Frontal cortex (tissue), 4 donors: Measurements from ENCODE around the gene NOL7. TPM values are rescaled to one million over a fixed set of nuclear protein-coding genes. Genes with fewer than 3 reads are reported as not detected.

ENCODE experiments used
- DNase-seq, 2 donors: peaks; one replicate each; pipeline ENCODE4 v3.0.0; 2012; ENCODE audit warnings: low spot score in 2 of 2
- FAIRE-seq: peaks from 2 replicates; lab custom pipeline; 2012; peaks lifted over from hg19 to GRCh38; lab: Jason Lieb, UNC
- total RNA-seq: library from RNA; depleted of rRNA; stranded (reverse); fragments of >200 nt; gene quantifications from one replicate; pipeline ENCODE4 v1.2.3, GENCODE V29; 2014
- donor health status: control.
- donor health status: control.
- donor health status: control.

NOL7 gene
- total RNA-seq = 46.5 TPM

GRCh38 chr6:13614926-13615791, at the start of gene NOL7:
NOL7 (plus strand) TSS chr6:13615335; CDS start chr6:13615359, 24 bp downstream.
- DNase-seq (peak; percentile 93 to 94), FAIRE-seq (no peak)

- DNase-seq = no peak
- no peak for FAIRE-seq
Measured at GRCh38 chr6:13565921-13566320, 49.2 kb upstream of the NOL7 start.

GRCh38 chr6:13566500-13566899, 48.6 kb upstream of the NOL7 start:
- no peak for FAIRE-seq
- no peak for DNase-seq

GRCh38 chr6:13568970-13569369, 46.2 kb upstream of the NOL7 start:
- no peak for FAIRE-seq
- no peak for DNase-seq

- DNase-seq = no peak
- no peak for FAIRE-seq
Measured at GRCh38 chr6:13572240-13572639, 42.9 kb upstream of the NOL7 start.

- FAIRE-seq (no peak), DNase-seq (no peak)
Measured at GRCh38 chr6:13572951-13573654, 42.0 kb upstream of the NOL7 start.

GRCh38 chr6:13573669-13574110, 41.4 kb upstream of the NOL7 start:
- peak; percentile 28 to 38 for DNase-seq
- no peak for FAIRE-seq

GRCh38 chr6:13574149-13574570, 41.0 kb upstream of the NOL7 start:
- peak; percentile 92 for DNase-seq
- no peak for FAIRE-seq

GRCh38 chr6:13574571-13575376, 40.4 kb upstream of the NOL7 start, which contains the start of gene SIRT5:
SIRT5 (plus strand) TSS chr6:13574601; CDS start chr6:13584111, 9,510 bp downstream.
- FAIRE-seq (no peak), DNase-seq (peak; percentile 69 to 71)

GRCh38 chr6:13575377-13575775, 39.8 kb upstream of the NOL7 start:
- DNase-seq (no peak), FAIRE-seq (no peak)

GRCh38 chr6:13576017-13576416, 39.1 kb upstream of the NOL7 start:
- FAIRE-seq (no peak), DNase-seq (no peak)

- DNase-seq (no peak), FAIRE-seq (no peak)
Measured at GRCh38 chr6:13577926-13578325, 37.2 kb upstream of the NOL7 start.

- DNase-seq (no peak), FAIRE-seq (no peak)
Measured at GRCh38 chr6:13579911-13580310, 35.2 kb upstream of the NOL7 start.

GRCh38 chr6:13581700-13582229, 33.4 kb upstream of the NOL7 start:
- FAIRE-seq (no peak), DNase-seq (no peak)

GRCh38 chr6:13586603-13587542, 28.3 kb upstream of the NOL7 start:
- DNase-seq = no peak
- FAIRE-seq = no peak

GRCh38 chr6:13589801-13590200, 25.3 kb upstream of the NOL7 start:
- DNase-seq (no peak), FAIRE-seq (no peak)

- no peak for DNase-seq
- no peak for FAIRE-seq
Measured at GRCh38 chr6:13590574-13591153, 24.5 kb upstream of the NOL7 start.

- FAIRE-seq = no peak
Measured at GRCh38 chr6:13591205-13591921, 23.8 kb upstream of the NOL7 start.

More at GRCh38 chr6:13591205-13591921, 23.8 kb upstream of the NOL7 start:
- DNase-seq = no peak
